Stimulated activated memory B cell treated with anti-CD40 and anti-IgM and Interleukin-4, amounts not matched to agents 10 μg/mL and 1 μg/mL and 100 μg/mL, for 72 hours (primary cell): ENCODE measurements around the gene HMCN1.
A peak's percentile ranks its signal among the peaks of the same experiment; 100 is the strongest.

Experiments used
- ATAC-seq: fragments of 150-1000 bp; cut with Tn5 transposase; 2 replicates; pipeline ENCODE4 v1.10.0; 2021
- H3K27ac Mint-ChIP-seq: one replicate; pipeline ENCODE4 v1.8.0; 2022; ENCODE audit warnings: mild to moderate bottlenecking, mixed read lengths
- H3K27me3 Mint-ChIP-seq: one replicate; pipeline ENCODE4 v1.8.0; 2022; ENCODE audit warnings: mixed read lengths
- H3K36me3 Mint-ChIP-seq: one replicate; pipeline ENCODE4 v1.8.0; 2022; ENCODE audit warnings: mixed read lengths
- H3K4me1 Mint-ChIP-seq: one replicate; pipeline ENCODE4 v1.8.0; 2022; ENCODE audit warnings: mixed read lengths
- H3K4me3 Mint-ChIP-seq: one replicate; pipeline ENCODE4 v1.8.0; 2022; ENCODE audit warnings: mild to moderate bottlenecking, moderate library complexity, mixed read lengths
- H3K9me3 Mint-ChIP-seq: one replicate; pipeline ENCODE4 v1.8.0; 2022; ENCODE audit warnings: mixed read lengths

Gene HMCN1

DNA sequence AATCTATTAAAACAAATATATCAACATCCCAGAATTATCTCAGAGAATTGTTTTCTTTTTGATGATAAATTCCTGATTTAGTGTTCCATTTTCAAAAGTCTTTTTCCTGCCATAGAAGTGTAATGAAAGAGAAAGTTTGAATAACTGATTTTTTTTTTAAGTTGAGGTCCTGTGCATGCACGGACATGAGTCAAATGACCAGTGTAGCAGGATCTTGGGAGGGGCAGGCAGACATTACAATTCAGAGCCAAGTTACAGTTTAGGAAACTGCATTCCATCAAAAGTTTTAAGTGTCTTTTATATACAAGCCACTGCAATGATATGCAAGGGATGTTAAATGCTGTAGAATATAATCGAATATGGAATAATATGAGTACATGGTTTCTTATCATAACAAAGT, 227.5 kb downstream of the HMCN1 start:
- Mint-ChIP-seq H3K27me3 (peaks cover 6% of the 10 kb centered on the region), H3K9me3 (no peaks in the 10 kb centered on the region), H3K4me1 (no peaks in the 10 kb centered on the region), H3K36me3 (no peaks in the 10 kb centered on the region), H3K27ac (no peak overlapping the region), H3K4me3 (no peak overlapping the region)
- no peak for ATAC-seq

GRCh38 chr1:185964946-185965345, 230.8 kb downstream of the HMCN1 start:
- H3K4me3 Mint-ChIP-seq: no peak overlapping the region
- no peak overlapping the region for H3K27ac Mint-ChIP-seq
- ATAC-seq: no peak
- H3K36me3 Mint-ChIP-seq: no peaks in the 10 kb centered on the region
- no peaks in the 10 kb centered on the region for H3K4me1 Mint-ChIP-seq
- H3K9me3 Mint-ChIP-seq: no peaks in the 10 kb centered on the region
- peaks cover 6% of the 10 kb centered on the region for H3K27me3 Mint-ChIP-seq

DNA sequence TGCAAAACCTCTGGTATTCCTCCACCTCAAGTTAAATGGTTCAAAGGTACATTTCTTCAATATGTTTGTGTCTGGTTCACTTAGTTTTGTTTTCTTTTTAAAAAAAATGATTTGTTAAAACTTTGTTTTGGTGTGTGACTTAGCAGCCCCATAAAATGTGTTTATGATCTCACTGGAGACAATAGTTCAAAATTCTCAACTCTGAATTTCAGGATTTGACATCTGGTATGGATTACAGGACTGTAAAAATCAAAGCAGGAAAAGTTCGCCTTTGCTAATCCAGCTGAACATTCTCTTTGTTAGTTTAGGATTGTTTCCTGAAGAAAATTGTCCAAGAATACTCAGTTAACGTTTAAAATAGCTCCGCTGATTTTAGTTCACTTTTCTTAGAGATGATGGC, 231.7 kb downstream of the HMCN1 start:
- Mint-ChIP-seq H3K27me3 (peaks cover 6% of the 10 kb centered on the region), H3K36me3 (no peaks in the 10 kb centered on the region), H3K27ac (no peak overlapping the region), H3K4me3 (no peak overlapping the region), H3K9me3 (no peaks in the 10 kb centered on the region), H3K4me1 (no peaks in the 10 kb centered on the region)
- ATAC-seq: no peak

DNA sequence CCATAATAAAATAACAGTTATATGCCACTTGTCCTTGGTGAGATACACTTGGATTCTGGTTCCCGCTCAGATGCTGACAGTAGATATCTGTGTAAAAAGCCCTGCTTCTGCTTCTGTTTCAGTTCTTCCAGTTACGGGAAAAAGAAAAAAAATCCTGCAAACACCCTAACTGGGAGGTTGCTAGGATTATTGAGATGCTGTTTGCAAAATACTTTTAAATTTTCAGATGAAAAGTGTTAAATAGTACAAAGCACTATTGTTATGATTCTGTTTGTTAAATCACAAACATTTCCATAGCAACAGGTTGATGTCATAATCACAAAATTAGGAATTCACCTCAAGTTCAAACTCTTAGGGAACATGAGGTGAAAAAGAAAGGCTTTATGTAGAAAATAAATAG, 232.3 kb downstream of the HMCN1 start:
- Mint-ChIP-seq H3K27me3 (peaks cover 6% of the 10 kb centered on the region), H3K27ac (no peak overlapping the region), H3K4me3 (no peak overlapping the region), H3K36me3 (no peaks in the 10 kb centered on the region), H3K4me1 (no peaks in the 10 kb centered on the region), H3K9me3 (no peaks in the 10 kb centered on the region)
- no peak for ATAC-seq

DNA sequence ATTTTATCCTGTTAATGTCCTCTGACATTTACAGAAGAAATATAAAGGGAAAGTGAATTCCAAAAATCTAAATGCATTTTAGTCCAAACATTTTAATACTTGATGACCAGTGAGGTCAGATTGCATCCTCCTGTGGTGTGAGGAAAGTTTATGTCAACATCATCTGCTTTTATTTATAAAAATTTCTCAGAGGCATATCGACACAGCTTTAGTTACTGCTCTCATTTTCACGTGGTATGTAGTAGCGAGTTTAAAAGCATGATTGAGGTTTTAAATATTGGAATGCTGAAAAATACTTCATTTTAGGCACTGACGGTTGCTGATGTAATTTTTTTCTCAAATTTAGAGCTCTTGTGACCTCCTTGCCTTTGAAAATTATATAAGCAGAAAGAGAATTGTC, 234.8 kb downstream of the HMCN1 start:
- Mint-ChIP-seq H3K27me3 (no peaks in the 10 kb centered on the region), H3K4me1 (no peaks in the 10 kb centered on the region), H3K9me3 (no peaks in the 10 kb centered on the region), H3K36me3 (no peaks in the 10 kb centered on the region), H3K27ac (no peak overlapping the region), H3K4me3 (no peak overlapping the region)
- no peak for ATAC-seq

- Mint-ChIP-seq H3K9me3 (no peaks in the 10 kb centered on the region), H3K27ac (no peak overlapping the region), H3K27me3 (no peaks in the 10 kb centered on the region), H3K36me3 (no peaks in the 10 kb centered on the region), H3K4me3 (no peak overlapping the region), H3K4me1 (no peaks in the 10 kb centered on the region)
- no peak for ATAC-seq
Measured at GRCh38 chr1:185969524-185969991, 235.4 kb downstream of the HMCN1 start.

GRCh38 chr1:185971688-185972087, 237.5 kb downstream of the HMCN1 start:
- no peaks in the 10 kb centered on the region for H3K4me1 Mint-ChIP-seq
- H3K36me3 Mint-ChIP-seq: no peaks in the 10 kb centered on the region
- no peak overlapping the region for H3K27ac Mint-ChIP-seq
- no peak overlapping the region for H3K4me3 Mint-ChIP-seq
- ATAC-seq: no peak
- H3K27me3 Mint-ChIP-seq: no peaks in the 10 kb centered on the region
- no peaks in the 10 kb centered on the region for H3K9me3 Mint-ChIP-seq

- no peak overlapping the region for H3K27ac Mint-ChIP-seq
Measured at GRCh38 chr1:185972096-185972850, 238.1 kb downstream of the HMCN1 start.

DNA sequence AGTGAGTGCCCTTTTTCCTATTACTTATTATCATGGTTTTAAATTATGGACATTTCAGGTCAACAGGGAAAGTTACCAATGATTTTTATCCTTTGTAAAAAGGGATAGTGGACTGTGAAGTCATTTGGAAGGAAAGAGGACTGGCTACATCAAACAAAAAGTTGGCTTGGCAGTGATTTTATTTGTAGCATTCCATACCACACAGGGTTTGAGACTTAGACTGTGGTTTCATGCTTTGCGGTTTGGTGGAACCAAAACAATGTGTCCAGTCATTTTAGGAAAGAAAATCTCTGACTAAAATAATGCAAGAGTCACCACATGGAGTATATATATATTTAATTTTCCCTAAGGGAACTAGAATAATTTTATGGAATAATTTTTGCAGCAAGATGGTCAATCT, 239.5 kb downstream of the HMCN1 start:
- ATAC-seq: no peak
- Mint-ChIP-seq H3K9me3 (no peaks in the 10 kb centered on the region), H3K4me1 (no peaks in the 10 kb centered on the region), H3K4me3 (no peak overlapping the region), H3K36me3 (no peaks in the 10 kb centered on the region), H3K27me3 (no peaks in the 10 kb centered on the region), H3K27ac (no peak overlapping the region)

More at GRCh38 chr1:185972096-185972850, 238.1 kb downstream of the HMCN1 start:
- Mint-ChIP-seq H3K27me3 (no peaks in the 10 kb centered on the region), H3K4me1 (no peaks in the 10 kb centered on the region), H3K9me3 (no peaks in the 10 kb centered on the region), H3K4me3 (no peak overlapping the region), H3K36me3 (no peaks in the 10 kb centered on the region)
- ATAC-seq: no peak

GRCh38 chr1:185974367-185975170, 240.4 kb downstream of the HMCN1 start:
- no peaks in the 10 kb centered on the region for H3K4me1 Mint-ChIP-seq
- no peak overlapping the region for H3K27ac Mint-ChIP-seq
- H3K36me3 Mint-ChIP-seq: no peaks in the 10 kb centered on the region
- no peak for ATAC-seq
- no peaks in the 10 kb centered on the region for H3K9me3 Mint-ChIP-seq
- no peak overlapping the region for H3K4me3 Mint-ChIP-seq
- no peaks in the 10 kb centered on the region for H3K27me3 Mint-ChIP-seq

DNA sequence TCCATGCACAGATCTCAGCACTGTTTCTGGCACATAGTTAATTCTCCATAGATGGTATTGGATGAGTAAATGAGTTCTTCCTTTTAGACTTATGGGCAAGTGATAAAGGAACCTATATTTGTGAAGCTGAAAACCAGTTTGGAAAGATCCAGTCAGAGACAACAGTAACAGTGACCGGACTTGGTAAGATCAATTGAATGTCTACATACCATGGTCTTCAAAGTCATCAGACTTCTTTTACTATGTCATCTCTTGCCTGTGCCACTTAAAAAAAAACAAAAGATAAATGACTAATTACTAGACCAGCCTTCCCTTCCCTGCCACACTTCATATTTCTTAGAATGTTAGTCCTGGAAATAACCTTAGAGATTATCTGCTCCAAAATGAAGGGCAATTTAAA, 246.7 kb downstream of the HMCN1 start:
- no peak for ATAC-seq
- H3K27me3 Mint-ChIP-seq: no peaks in the 10 kb centered on the region
- no peak overlapping the region for H3K4me3 Mint-ChIP-seq
- H3K36me3 Mint-ChIP-seq: no peaks in the 10 kb centered on the region
- H3K4me1 Mint-ChIP-seq: no peaks in the 10 kb centered on the region
- H3K27ac Mint-ChIP-seq: no peak overlapping the region
- H3K9me3 Mint-ChIP-seq: no peaks in the 10 kb centered on the region

DNA sequence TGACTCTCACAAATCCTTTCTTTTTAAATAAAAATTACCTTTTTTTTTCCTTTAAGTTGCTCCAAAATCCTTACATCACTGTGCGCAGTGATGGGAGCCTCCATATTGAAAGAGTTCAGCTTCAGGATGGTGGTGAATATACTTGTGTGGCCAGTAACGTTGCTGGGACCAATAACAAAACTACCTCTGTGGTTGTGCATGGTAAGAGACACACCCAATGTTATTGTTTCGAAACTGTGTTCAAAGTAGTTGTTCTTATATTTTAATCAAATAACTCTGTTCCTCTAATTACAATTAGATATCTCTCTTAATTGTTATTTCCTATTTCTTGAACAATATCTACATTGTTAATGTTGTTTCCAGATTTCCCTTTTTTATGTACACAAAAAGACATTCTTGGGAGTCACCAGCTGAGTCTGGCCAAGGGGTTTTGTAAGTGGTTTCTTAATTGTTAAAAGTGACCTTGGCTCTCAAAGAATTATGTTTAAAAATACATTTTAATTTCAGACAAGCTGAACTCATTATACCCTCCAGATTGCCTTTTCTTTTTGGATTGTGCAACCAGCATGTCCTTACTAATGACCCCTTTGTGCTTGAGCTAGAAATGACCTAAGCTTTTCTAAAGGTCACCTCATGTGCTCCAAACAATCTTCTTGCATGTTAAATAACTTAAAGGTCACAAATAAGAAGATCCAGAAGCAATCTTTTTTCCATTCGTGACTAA, 250.1 kb downstream of the HMCN1 start:
- no peak for ATAC-seq
- H3K27me3 Mint-ChIP-seq: no peaks in the 10 kb centered on the region

GRCh38 chr1:185987611-185988321, 253.6 kb downstream of the HMCN1 start:
- Mint-ChIP-seq H3K4me1 (peaks cover 12% of the 10 kb centered on the region), H3K4me3 (peak overlapping the region; percentile 71), H3K27me3 (no peaks in the 10 kb centered on the region), H3K27ac (peak overlapping the region; percentile 66), H3K36me3 (no peaks in the 10 kb centered on the region), H3K9me3 (no peaks in the 10 kb centered on the region)
- ATAC-seq: peak; percentile 66

More for the DNA sequence above, 250.1 kb downstream of the HMCN1 start:
- Mint-ChIP-seq H3K27ac (no peak overlapping the region), H3K9me3 (no peaks in the 10 kb centered on the region), H3K4me3 (no peak overlapping the region), H3K36me3 (no peaks in the 10 kb centered on the region), H3K4me1 (peaks cover 12% of the 10 kb centered on the region)

DNA sequence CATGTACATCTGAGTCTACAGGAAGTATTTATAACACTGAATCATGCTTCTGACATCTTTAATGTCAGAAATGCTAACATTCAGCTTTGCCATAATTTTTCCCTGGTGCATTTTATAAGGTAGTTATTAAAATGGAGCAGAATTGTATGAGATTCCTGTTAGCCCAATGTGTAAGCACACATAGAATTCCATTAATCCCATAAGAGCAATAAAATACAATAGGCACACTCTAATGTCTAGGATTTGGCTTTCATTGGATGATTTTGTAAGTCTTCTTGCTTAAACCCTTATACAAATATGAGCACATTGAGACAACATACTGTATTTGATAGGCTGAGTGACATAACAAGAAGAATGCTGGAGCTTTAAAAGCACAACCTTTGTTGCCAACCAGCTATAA, 256.4 kb downstream of the HMCN1 start:
- no peak overlapping the region for H3K27ac Mint-ChIP-seq
- H3K4me1 Mint-ChIP-seq: peaks cover 12% of the 10 kb centered on the region
- H3K36me3 Mint-ChIP-seq: no peaks in the 10 kb centered on the region
- H3K9me3 Mint-ChIP-seq: no peaks in the 10 kb centered on the region
- no peak for ATAC-seq
- peaks cover under 1% of the 10 kb centered on the region for H3K27me3 Mint-ChIP-seq
- H3K4me3 Mint-ChIP-seq: no peak overlapping the region

- Mint-ChIP-seq H3K4me3 (no peak overlapping the region), H3K4me1 (peaks cover 12% of the 10 kb centered on the region), H3K27me3 (peaks cover 7% of the 10 kb centered on the region), H3K36me3 (no peaks in the 10 kb centered on the region), H3K9me3 (no peaks in the 10 kb centered on the region), H3K27ac (no peak overlapping the region)
- ATAC-seq: no peak
Measured at GRCh38 chr1:185991266-185991665, 257.1 kb downstream of the HMCN1 start.
